MCF 10A (cell line): Measurements from ENCODE around the gene CNBP. TPM values are rescaled to one million over a fixed set of nuclear protein-coding genes. Genes with fewer than 3 reads are reported as not detected.
"Not testable (repeated sequence)": the region's sequence is repeated elsewhere in the genome, so short reads cannot be mapped to it uniquely, and the experiment has no call there.

Experiments used
- BruUV-seq: library from RNA; stranded (reverse); fragments of 400-500 nt; replicated peaks from 2 replicates; lab custom pipeline; 2021; lab: Mats Ljungman, UMichigan
- CTCF ChIA-PET: fragments of 300-600 bp; sonication (Branson Sonifier 250); formaldehyde crosslinking; extraction: SDS; loops from one replicate; lab custom pipeline; 2021; ENCODE audit warnings: antibody characterized with exemption, inconsistent platforms; lab: Yijun Ruan, JAX
- POLR2A ChIA-PET: fragments of 300-600, 350-650 bp; sonication (Branson Sonifier 250); formaldehyde crosslinking; extraction: SDS; loops from one replicate; lab custom pipeline; 2020; ENCODE audit warnings: antibody characterized with exemption, inconsistent platforms; lab: Yijun Ruan, JAX
- DNase-seq: peaks from one replicate; pipeline ENCODE4 v3.0.0-alpha.2; 2018; ENCODE audit not compliant: unreplicated experiment
- H3K27ac Mint-ChIP-seq: one replicate; pipeline ENCODE4 v1.8.0; 2022; ENCODE audit warnings: mild to moderate bottlenecking, low read depth, mixed read lengths; ENCODE audit not compliant: unreplicated experiment
- H3K27me3 Mint-ChIP-seq: one replicate; pipeline ENCODE4 v1.8.0; 2022; ENCODE audit warnings: mixed read lengths; ENCODE audit not compliant: insufficient read depth, unreplicated experiment
- H3K36me3 Mint-ChIP-seq: one replicate; pipeline ENCODE4 v1.8.0; 2022; ENCODE audit warnings: mild to moderate bottlenecking, moderate library complexity, mixed read lengths; ENCODE audit not compliant: insufficient read depth, unreplicated experiment
- H3K4me1 Mint-ChIP-seq: one replicate; pipeline ENCODE4 v1.8.0; 2022; ENCODE audit warnings: mixed read lengths; ENCODE audit not compliant: insufficient read depth, unreplicated experiment
- H3K4me3 Mint-ChIP-seq: one replicate; pipeline ENCODE4 v1.8.0; 2022; ENCODE audit warnings: mild to moderate bottlenecking, moderate library complexity, mixed read lengths; ENCODE audit not compliant: unreplicated experiment
- H3K9me3 Mint-ChIP-seq: one replicate; pipeline ENCODE4 v1.8.0; 2022; ENCODE audit warnings: mixed read lengths; ENCODE audit not compliant: unreplicated experiment
- intact Hi-C: fragments of 100-400 bp; cut with micrococcal nuclease; formaldehyde crosslinking; loops from 2 replicates; pipeline ENCODE4 v1.14.1; 2022
- total RNA-seq: library from RNA; stranded (reverse); gene quantifications from 2 replicates; pipeline ENCODE4 v1.2.3, GENCODE V29; 2022
- TF ChIP-seq, protein P1 (sequence below): fragments of 200-600 bp; IDR thresholded peaks from one replicate; pipeline ENCODE4 v1.8.0; 2022; ENCODE audit warnings: antibody characterized with exemption, mild to moderate bottlenecking; ENCODE audit not compliant: unreplicated experiment

The CNBP gene
- total RNA-seq, 1 experiment from 2014 or later: 519 TPM

DNA sequence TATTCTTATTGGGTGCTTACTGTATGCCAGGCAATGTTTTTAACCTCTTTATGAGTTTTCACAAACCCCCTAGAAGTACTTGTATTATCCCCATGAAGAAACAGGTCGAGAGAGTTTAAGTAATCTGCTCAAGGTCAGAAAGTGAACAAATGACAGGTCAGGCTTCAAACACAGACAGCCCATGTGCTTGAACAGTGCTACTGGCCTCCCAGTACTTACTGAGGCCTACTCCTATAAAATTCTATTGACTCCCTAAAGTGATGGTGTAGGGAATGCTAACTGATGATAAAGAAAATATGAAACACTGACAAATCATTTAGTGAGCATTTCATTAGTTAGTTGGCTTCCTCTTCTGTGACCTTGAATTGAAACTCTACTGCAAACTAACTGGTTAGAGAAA lies 4.2 kb upstream of the CNBP start:
- intact Hi-C loops: no loop called here
- DNase-seq: no peak
- Mint-ChIP-seq H3K4me1 (no peaks in the 10 kb centered on the region), H3K4me3 (no peak overlapping the region), H3K27me3 (no peaks in the 10 kb centered on the region), H3K27ac (no peak overlapping the region), H3K9me3 (no peaks in the 10 kb centered on the region), H3K36me3 (peaks cover 16% of the 10 kb centered on the region)
- TF ChIP-seq, protein P1, sequence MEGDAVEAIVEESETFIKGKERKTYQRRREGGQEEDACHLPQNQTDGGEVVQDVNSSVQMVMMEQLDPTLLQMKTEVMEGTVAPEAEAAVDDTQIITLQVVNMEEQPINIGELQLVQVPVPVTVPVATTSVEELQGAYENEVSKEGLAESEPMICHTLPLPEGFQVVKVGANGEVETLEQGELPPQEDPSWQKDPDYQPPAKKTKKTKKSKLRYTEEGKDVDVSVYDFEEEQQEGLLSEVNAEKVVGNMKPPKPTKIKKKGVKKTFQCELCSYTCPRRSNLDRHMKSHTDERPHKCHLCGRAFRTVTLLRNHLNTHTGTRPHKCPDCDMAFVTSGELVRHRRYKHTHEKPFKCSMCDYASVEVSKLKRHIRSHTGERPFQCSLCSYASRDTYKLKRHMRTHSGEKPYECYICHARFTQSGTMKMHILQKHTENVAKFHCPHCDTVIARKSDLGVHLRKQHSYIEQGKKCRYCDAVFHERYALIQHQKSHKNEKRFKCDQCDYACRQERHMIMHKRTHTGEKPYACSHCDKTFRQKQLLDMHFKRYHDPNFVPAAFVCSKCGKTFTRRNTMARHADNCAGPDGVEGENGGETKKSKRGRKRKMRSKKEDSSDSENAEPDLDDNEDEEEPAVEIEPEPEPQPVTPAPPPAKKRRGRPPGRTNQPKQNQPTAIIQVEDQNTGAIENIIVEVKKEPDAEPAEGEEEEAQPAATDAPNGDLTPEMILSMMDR: no peak
- POLR2A ChIA-PET: interaction anchor here (1.2 to 11.8 kb wide), 2 partner anchors 8 to 58 kb away, joined by 4 to 186 read pairs; no protein-coding TSS in a partner anchor
- no TSS peak for BruUV-seq
- CTCF ChIA-PET: interaction anchor here (3.6 kb wide), 1 partner anchor 57 kb away, joined by 32 read pairs; no protein-coding TSS in a partner anchor

DNA sequence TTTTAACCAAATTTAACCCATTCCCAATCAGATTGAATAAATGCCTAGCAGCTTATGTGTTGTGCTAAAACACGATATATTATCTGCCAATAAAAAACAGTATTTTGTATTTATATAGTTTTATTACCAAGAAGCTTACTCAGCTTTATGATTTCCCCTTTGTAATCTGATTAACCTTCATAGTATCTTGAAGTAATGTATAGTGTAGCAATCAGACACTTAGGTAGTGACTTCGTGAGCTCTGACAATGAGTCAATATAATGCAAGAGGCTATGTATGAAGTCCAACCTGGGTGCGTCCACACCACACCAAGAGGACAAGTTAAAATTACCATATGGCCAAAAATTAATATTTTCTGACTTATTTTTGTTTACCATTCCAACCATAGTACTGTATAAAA lies 2.1 kb upstream of the CNBP start:
- intact Hi-C loops: no loop called here
- Mint-ChIP-seq H3K4me1 (no peaks in the 10 kb centered on the region), H3K9me3 (no peaks in the 10 kb centered on the region), H3K4me3 (peak overlapping the region; percentile 25), H3K27ac (peak overlapping the region; percentile 16), H3K27me3 (no peaks in the 10 kb centered on the region), H3K36me3 (peaks cover 36% of the 10 kb centered on the region)
- ChIA-PET POLR2A (interaction anchor here (1.0 to 11.8 kb wide), 15 partner anchors 9 to 131 kb away, joined by 3 to 186 read pairs (median 5); partner anchors contain the start of gene COPG1), CTCF (interaction anchor here (1.0 to 3.6 kb wide), 6 partner anchors 10 to 216 kb away, joined by 3 to 32 read pairs (median 6); no protein-coding TSS in a partner anchor)
- TF ChIP-seq, protein P1: no peak
- no TSS peak for BruUV-seq
- no peak for DNase-seq

DNA sequence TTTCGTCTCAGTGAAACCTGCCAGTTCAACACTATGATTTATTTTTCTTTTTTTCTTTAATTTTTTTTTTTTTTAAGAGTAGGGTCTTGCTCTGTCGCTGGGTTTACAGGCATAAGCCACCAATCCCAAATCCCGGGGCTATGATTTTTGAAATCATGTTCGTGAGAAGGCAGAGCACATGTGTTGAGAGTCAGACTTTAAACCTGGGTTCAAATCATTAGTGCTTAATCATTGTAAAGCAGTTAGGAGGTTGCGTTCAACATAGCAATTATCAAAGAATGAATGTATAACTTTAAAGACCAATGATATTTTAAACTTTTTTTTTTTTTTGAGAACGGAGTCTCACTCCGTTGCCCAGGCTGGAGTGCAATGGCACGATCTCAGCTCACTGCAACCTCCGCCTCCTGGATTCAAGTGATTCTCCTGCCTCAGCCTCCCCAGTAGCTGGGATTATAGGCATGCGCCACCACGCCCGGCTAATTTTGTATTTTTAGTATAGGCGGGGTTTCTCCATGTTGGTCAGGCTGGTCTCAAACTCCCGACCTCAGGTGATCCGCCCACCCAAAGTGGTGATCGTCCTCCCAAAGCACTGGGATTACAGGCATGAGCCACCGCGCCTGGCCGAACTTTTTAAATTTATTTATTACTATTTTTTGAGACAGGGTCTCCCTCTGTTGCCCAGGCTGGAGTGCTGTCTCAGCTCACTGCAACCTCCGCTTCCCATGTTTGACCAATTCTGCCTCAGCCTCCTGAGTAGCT lies 1.3 kb upstream of the CNBP start:
- intact Hi-C loops: loop anchor here (1.0 kb wide), 1 partner anchor 26 kb away; no protein-coding TSS in a partner anchor
- DNase-seq, H3K27me3 Mint-ChIP-seq, H3K9me3 Mint-ChIP-seq, H3K4me1 Mint-ChIP-seq, BruUV-seq: not testable (repeated sequence)
- Mint-ChIP-seq H3K4me3 (peak overlapping the region; percentile 84), H3K36me3 (peaks cover 43% of the 10 kb centered on the region), H3K27ac (peak overlapping the region; percentile 96)
- ChIA-PET CTCF (interaction anchor here (0.7 to 3.6 kb wide), 7 partner anchors 11 to 215 kb away, joined by 3 to 32 read pairs (median 4); no protein-coding TSS in a partner anchor), POLR2A (interaction anchor here (0.7 to 11.8 kb wide), 16 partner anchors 8 to 65 kb away, joined by 3 to 186 read pairs (median 6); partner anchors contain the start of gene COPG1)

DNA sequence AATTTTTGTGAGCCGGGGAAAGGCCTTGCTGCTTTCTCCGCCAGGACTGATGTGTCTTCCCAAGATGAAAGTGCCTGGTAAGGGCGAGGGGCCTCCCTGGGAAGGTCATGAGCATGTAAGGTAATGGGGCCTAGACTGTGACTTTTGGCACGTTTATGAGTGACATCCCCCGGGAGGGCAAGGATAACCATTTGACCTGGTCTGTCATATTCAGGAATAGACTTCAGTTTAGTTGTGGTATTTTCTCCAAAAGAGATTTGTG lies 631 bp upstream of the CNBP start:
- Mint-ChIP-seq H3K36me3 (peaks cover 48% of the 10 kb centered on the region), H3K27ac (peak overlapping the region; percentile 96), H3K4me1 (peaks cover 10% of the 10 kb centered on the region), H3K9me3 (no peaks in the 10 kb centered on the region), H3K4me3 (peak overlapping the region; percentile 84), H3K27me3 (no peaks in the 10 kb centered on the region)
- peak; percentile 39 for DNase-seq
- TSS peak; percentile 87 for BruUV-seq
- ChIA-PET POLR2A (interaction anchor here (0.6 to 11.8 kb wide), 18 partner anchors 12 to 1128 kb away, joined by 3 to 217 read pairs (median 10); partner anchors contain the start of genes ACAD9 and COPG1), CTCF (interaction anchor here (0.5 kb wide), 1 partner anchor 130 kb away, joined by 3 read pairs; no protein-coding TSS in a partner anchor)
- intact Hi-C loops: loop anchor here (1.0 kb wide), 1 partner anchor 27 kb away; no protein-coding TSS in a partner anchor
- TF ChIP-seq, protein P1: no peak
